Esophagus squamous epithelium (tissue), 4 donors: ENCODE measurements around the gene ELF2.

Experiments used
- CTCF ChIP-seq, 6 experiments: fragments of 450-650 bp in 4 of 6; fragments of 200-600 bp in 2 of 6; sonication (generic) in 2 of 6; IDR thresholded peaks; one replicate each; pipeline ENCODE4 v1.5.1; 2016 to 2019; ENCODE audit warnings: antibody characterized with exemption in 6 of 6, mild to moderate bottlenecking in 4 of 6, moderate library complexity in 4 of 6
- POLR2A ChIP-seq, 4 donors: fragments of 450-650 bp; IDR thresholded peaks; one replicate each; pipeline ENCODE4 v1.6.1; 2017; ENCODE audit warnings: antibody characterized with exemption in 4 of 4, mild to moderate bottlenecking in 4 of 4, moderate library complexity in 3 of 4

- TF ChIP-seq CTCF (IDR thresholded peaks at IDR 0.05): no peak
- no peak for TF ChIP-seq POLR2A (IDR thresholded peaks at IDR 0.05)
Observed at GRCh38 chr4:139163806-139164206, 13.2 kb downstream of the ELF2 start.
